OCI-LY1 (cell line): ENCODE data around the gene TNS3.

Experiments
- H2AFZ ChIP-seq: fragments of 200-600 bp; sonication (generic), shearing (Covaris generic); 2 replicates; pipeline ENCODE4 v1.6.0; 2014; ENCODE audit warnings: antibody characterized with exemption, mild to moderate bottlenecking, low read length
- H3F3A ChIP-seq: fragments of 200-600 bp; sonication (generic), shearing (Covaris generic); 2 replicates; pipeline ENCODE4 v1.6.0; 2014; ENCODE audit warnings: mild to moderate bottlenecking, antibody characterized with exemption, low read length, moderate library complexity; ENCODE audit not compliant: insufficient read depth
- H3K27ac ChIP-seq: fragments of 200-600 bp; sonication (generic); 2 replicates; pipeline ENCODE4 v1.5.1; 2014; ENCODE audit warnings: low read length, mixed run types, mild to moderate bottlenecking, low read depth; ENCODE audit not compliant: poor library complexity, severe bottlenecking
- H3K27me3 ChIP-seq: fragments of 200-600 bp; sonication (generic); 2 replicates; pipeline ENCODE4 v1.6.0; 2014; ENCODE audit warnings: antibody characterized with exemption, mild to moderate bottlenecking, low read length, moderate library complexity; ENCODE audit not compliant: insufficient read depth
- H3K36me3 ChIP-seq: fragments of 200-600 bp; sonication (generic); 2 replicates; pipeline ENCODE4 v1.6.1; 2014; ENCODE audit warnings: mild to moderate bottlenecking, antibody characterized with exemption, low read length, moderate library complexity, mixed read lengths; ENCODE audit not compliant: insufficient read depth
- H3K4me1 ChIP-seq: fragments of 200-600 bp; sonication (generic); 2 replicates; pipeline ENCODE4 v1.5.1; 2014; ENCODE audit warnings: mild to moderate bottlenecking, low read length, moderate library complexity; ENCODE audit not compliant: insufficient read depth, severe bottlenecking
- H3K4me2 ChIP-seq: fragments of 200-600 bp; sonication (generic), shearing (Covaris generic); 2 replicates; pipeline ENCODE4 v1.6.1; 2014; ENCODE audit warnings: low read length
- H3K4me3 ChIP-seq: fragments of 200-600 bp; sonication (generic); 2 replicates; pipeline ENCODE4 v1.5.1; 2014; ENCODE audit warnings: low read length, low read depth, mild to moderate bottlenecking, mixed read lengths; ENCODE audit not compliant: poor library complexity, severe bottlenecking
- H3K79me2 ChIP-seq: fragments of 200-600 bp; shearing (Covaris generic); 2 replicates; pipeline ENCODE4 v1.6.1; 2016; ENCODE audit warnings: mixed run types, low read length, mixed read lengths; ENCODE audit not compliant: insufficient read depth
- H3K9ac ChIP-seq: fragments of 200-600 bp; sonication (generic), shearing (Covaris generic); 2 replicates; pipeline ENCODE4 v1.6.1; 2014; ENCODE audit warnings: mild to moderate bottlenecking, low read length, mixed read lengths
- H3K9me2 ChIP-seq: fragments of 200-600 bp; sonication (generic), shearing (Covaris generic); 2 replicates; pipeline ENCODE4 v1.6.1; 2014; ENCODE audit warnings: low read depth, mild to moderate bottlenecking, low read length, mixed read lengths
- H3K9me3 ChIP-seq: fragments of 200-600 bp; shearing (Covaris generic); 2 replicates; pipeline ENCODE4 v1.6.1; 2014; ENCODE audit warnings: low read length, mixed read lengths
- H4K20me1 ChIP-seq: fragments of 200-600 bp; sonication (generic), shearing (Covaris generic); 2 replicates; pipeline ENCODE4 v1.6.0; 2016; ENCODE audit warnings: mild to moderate bottlenecking, low read length; ENCODE audit not compliant: insufficient read depth
- CTCF ChIP-seq: fragments of 200-600 bp; sonication (generic), shearing (Covaris generic); IDR thresholded peaks from 2 replicates; pipeline ENCODE4 v1.5.1; 2017; ENCODE audit warnings: mild to moderate bottlenecking, antibody characterized with exemption, low read length, moderate library complexity, mixed read lengths
- EZH2 ChIP-seq: fragments of 200-600 bp; sonication (generic), shearing (Covaris generic); IDR thresholded peaks from 2 replicates; pipeline ENCODE4 v1.8.0; 2017; ENCODE audit warnings: borderline replicate concordance, mixed run types, mild to moderate bottlenecking, antibody characterized with exemption, low read length, moderate library complexity, mixed read lengths

The TNS3 gene

GRCh38 chr7:47232751-47233412 lies 349.0 kb downstream of the TNS3 start:
- Histone ChIP-seq H3K4me3 (no peak overlapping the region), H3K4me2 (no peak overlapping the region), H3K4me1 (peaks cover 4% of the 10 kb centered on the region), H3F3A (no peaks in the 10 kb centered on the region), H3K9me2 (no peaks in the 10 kb centered on the region), H3K9ac (no peak overlapping the region), H2AFZ (no peak overlapping the region), H3K27me3 (0 out of 2 replicates have a peak, but pooled peaks cover 7% of the 10 kb centered on the region), H4K20me1 (no peaks in the 10 kb centered on the region), H3K9me3 (0 out of 2 replicates have a peak, but pooled peaks cover 2% of the 10 kb centered on the region), H3K79me2 (no peaks in the 10 kb centered on the region), H3K27ac (no peak overlapping the region), H3K36me3 (no peaks in the 10 kb centered on the region)
- TF ChIP-seq EZH2 (no peak), CTCF (peak; percentile 10; the same call in 1 of the 2 replicates)

DNA sequence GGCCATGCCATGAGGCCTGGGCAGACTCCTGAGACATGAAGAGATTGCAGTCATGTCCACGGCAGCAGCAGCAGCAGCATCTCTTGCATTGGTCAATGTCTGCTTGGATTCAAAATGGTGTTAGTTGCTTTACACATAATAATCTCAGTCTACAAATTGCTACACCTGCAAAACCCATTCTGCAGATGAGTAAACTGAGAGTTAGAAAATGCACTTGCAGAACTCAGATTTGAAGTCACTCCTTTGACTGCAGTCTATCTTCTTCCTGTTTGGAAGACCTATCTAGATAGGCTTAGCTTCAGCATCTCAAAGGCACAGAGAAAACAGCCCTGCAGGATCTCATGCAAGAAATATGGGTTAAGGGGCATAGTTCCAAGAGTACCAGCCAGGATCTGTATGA lies 350.3 kb downstream of the TNS3 start:
- TF ChIP-seq EZH2 (no peak), CTCF (no peak)
- Histone ChIP-seq H3K27me3 (peaks cover 9% of the 10 kb centered on the region; the same call in 1 of the 2 replicates), H3K36me3 (no peaks in the 10 kb centered on the region), H2AFZ (no peak overlapping the region), H3K9me2 (no peaks in the 10 kb centered on the region), H3F3A (no peaks in the 10 kb centered on the region), H3K4me3 (no peak overlapping the region), H4K20me1 (no peaks in the 10 kb centered on the region), H3K9ac (no peak overlapping the region), H3K4me2 (no peak overlapping the region), H3K27ac (no peak overlapping the region), H3K4me1 (peaks cover 4% of the 10 kb centered on the region), H3K9me3 (no peaks in the 10 kb centered on the region), H3K79me2 (no peaks in the 10 kb centered on the region)

DNA sequence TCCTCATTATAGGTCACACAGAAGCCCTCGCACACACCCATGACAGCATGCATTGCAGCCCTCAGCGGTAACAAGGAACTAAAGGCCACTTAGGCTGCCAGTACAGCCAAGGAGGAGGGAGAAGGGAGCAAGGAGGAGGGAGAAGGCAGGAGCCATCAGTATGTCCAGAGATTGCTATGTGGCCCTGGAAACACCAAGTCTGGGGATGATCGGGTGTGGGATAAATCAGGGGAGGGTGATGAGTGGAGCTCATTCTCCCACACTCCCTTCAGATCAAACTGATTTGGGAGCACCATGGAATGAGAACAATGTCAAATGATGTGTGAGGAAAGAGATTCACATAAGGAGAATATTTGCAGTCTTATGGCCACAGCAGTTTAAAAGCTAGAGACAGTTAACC lies 350.9 kb downstream of the TNS3 start:
- H3K4me2 ChIP-seq, result no peak overlapping the region
- H3K9ac ChIP-seq, result no peak overlapping the region
- H3K27ac ChIP-seq, result no peak overlapping the region
- no peaks in the 10 kb centered on the region for H3K79me2 ChIP-seq
- no peaks in the 10 kb centered on the region for H3K9me3 ChIP-seq
- H3K27me3 ChIP-seq, result peaks cover 3% of the 10 kb centered on the region; the same call in 1 of the 2 replicates
- H4K20me1 ChIP-seq, result no peaks in the 10 kb centered on the region
- no peaks in the 10 kb centered on the region for H3K36me3 ChIP-seq
- H3K4me1 ChIP-seq, result peaks cover 4% of the 10 kb centered on the region
- no peak for TF ChIP-seq EZH2
- TF ChIP-seq CTCF, result no peak
- H3F3A ChIP-seq, result no peaks in the 10 kb centered on the region
- no peak overlapping the region for H3K4me3 ChIP-seq
- H2AFZ ChIP-seq, result no peak overlapping the region
- H3K9me2 ChIP-seq, result no peaks in the 10 kb centered on the region
